ENCODE data around the gene TAS2R30.
A peak's percentile ranks its signal among the peaks of the same experiment; 100 is the strongest.
"Not testable (repeated sequence)": the region's sequence is repeated elsewhere in the genome, so short reads cannot be mapped to it uniquely, and the experiment has no call there.

Gene TAS2R30

DNA sequence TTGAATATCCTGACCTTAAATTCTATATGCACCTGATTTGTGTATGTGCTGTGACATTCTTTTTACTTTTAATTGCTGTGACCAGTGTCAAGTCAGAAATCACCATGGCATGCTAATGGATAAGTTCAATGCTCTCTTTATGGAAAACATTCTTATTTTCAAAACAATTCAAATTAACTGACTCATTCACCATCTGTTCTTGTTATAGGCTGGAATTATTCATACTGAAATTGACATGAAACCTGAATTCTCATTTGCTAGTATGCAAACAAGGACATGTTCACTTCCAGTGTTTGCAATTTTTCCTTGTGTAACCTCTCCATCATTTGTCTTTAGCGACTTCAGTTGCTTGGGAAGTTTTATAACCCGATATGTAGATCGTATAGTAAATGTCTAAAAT is at the start of gene TAS2R30:
TAS2R30 (minus strand) TSS at position 340 of the 400 bp plus-strand sequence. CDS start 400 bp downstream, outside the sequence.
- DNase-seq = no peak

DNA sequence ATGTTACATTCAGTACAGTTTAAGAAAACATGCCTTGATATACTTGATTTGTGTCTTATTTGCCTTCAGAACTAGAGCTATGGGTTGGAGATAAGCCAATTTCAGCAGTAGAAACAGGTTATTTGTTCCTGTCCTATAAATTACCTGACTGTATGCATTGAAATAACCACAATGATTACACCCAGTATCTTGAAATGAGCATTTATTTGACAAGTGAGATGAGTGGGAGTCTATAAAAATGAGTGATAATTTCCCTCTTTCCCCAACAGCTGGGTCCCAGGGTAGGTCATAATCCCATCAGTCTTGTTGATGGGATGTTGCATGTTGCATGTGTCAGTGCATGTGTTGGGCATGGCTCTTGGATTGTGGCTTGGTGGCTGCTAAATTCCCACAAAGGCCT is 48.6 kb upstream of the TAS2R30 start:
- DNase-seq = no peak

GRCh38 chr12:11182529-11182928 is 48.1 kb upstream of the TAS2R30 start:
- DNase-seq = no peak

DNA sequence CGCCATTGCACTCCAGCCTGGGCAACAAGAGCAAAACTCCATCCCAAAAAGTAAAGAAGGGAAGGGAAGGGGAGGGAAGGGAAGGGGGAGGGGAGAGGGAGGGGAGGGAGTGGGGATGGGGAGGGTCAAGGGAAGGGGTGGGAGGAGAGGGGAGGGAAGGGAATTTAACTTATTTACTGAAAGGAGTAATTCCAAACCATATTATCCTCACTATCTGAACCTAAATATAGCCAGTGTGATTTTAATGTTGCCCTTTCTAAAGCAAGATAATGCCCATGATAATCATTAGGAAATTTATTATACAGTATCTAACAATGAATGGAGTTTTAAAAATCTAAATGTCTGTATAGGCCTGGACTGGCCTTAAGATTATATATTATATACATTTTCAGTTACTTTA is 43.8 kb upstream of the TAS2R30 start:
- DNase-seq = no peak

GRCh38 chr12:11174022-11174421 is 39.6 kb upstream of the TAS2R30 start:
- no peak for DNase-seq

- DNase-seq = peak; percentile 77
Measured at GRCh38 chr12:11171969-11172675, 37.7 kb upstream of the TAS2R30 start.

DNA sequence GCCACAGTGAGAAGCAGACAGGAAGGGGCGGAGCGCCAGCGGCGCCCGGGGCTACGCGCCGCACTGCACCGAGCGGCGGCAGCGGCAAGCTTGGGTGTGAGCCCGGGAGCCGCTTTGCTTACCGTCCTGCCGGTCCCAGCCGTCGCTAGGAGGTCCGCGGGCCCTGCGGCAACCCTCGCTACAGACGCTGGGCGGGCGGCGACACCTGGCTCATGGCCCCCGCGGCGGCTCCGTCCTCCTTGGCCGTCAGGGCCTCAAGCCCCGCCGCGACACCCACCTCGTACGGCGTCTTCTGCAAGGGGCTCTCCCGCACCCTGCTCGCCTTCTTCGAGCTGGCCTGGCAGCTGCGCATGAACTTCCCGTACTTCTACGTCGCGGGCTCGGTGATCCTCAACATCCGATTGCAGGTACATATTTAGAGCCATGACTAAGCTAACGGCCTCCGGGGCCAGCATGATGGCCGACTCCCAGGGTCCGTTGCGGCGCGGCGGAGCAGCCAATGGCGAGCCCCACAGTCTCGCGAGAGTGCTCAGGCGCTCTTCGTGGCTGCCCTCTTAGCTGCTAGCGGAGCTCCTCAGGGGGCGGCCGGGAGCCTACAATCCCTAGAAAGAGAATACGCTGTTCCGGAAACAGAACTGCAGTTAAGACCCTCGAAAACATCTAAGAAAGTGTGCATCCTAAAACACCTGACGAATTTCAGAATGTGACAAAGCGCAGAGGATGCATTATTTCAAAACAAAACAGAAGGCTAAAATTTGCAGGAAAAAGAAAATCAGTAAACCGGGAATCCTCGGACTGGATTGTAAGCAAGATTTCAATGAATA is 36.9 kb upstream of the TAS2R30 start, which contains the start of gene SMIM10L1:
SMIM10L1 (plus strand) TSS at position 50 of the 824 bp plus-strand sequence; CDS start at position 213, 163 bp downstream.
- peak; percentile 95 for DNase-seq

- DNase-seq = no peak
Measured at GRCh38 chr12:11170810-11171144, 36.3 kb upstream of the TAS2R30 start.

GRCh38 chr12:11166300-11166699 is 31.9 kb upstream of the TAS2R30 start:
- DNase-seq = no peak

DNA sequence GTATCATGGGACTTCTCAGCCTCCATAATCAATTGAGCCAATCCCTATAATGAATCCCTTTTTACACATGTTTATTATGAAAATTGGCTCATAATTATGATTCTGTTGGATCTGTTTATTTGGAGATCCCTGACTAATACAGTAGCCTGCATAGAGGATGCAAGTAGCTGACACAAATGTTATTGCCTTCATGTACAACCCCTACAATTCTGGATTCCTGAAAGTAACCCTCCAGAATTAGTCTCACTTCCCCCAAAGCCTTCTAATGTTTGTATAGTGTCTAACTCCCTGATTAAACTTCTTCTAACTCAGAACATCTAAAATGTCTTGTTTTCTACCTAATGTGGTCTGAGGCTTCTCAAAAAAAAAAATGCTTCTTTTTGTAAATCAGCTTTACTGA is 29.9 kb upstream of the TAS2R30 start:
- no peak for DNase-seq

DNA sequence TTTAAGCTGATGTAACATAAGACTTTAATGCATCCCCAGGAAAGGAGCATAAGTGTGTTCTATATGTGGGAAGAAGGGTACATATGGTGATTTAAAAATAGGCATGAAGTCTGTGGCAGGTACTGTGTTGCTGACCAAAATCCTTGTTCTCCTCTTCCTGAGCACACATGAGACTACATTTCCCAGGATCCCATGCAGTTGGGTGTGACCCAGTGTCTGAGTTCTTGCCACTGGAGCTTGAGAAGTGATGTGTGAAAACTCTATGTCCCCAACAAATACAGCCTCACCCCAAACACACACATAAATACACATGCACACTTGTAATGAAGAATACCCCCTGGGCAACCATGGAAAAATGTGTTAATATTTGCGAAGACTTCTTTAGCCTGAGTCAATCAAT is 28.1 kb upstream of the TAS2R30 start:
- no peak for DNase-seq

GRCh38 chr12:11158885-11159444 is 24.5 kb upstream of the TAS2R30 start:
- no peak for DNase-seq

DNA sequence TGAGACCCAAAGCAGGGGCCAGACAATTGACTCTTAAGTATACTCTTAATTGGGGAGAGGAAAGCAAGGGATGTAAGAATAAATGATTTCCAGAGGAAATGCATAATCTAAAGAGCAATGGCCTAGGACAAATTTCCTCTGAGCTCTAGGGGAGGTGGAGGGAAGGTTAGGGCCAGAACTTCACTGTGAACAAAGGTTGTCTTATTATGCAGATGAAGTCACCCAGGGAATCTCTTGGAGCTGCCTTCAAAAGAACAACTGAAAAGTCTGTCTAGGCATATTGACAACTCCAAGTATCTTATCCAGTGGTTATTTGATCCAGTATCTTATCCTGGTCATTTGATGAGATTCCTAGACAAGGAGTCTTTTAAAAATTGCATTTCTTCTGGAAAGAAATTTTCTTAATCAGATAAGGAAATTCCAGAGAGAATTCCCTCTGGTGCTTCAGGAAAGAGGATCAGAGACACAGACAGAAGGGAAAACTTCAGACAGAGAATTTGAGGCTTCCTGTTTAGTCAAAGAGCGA is 20.0 kb upstream of the TAS2R30 start:
- DNase-seq = no peak

DNA sequence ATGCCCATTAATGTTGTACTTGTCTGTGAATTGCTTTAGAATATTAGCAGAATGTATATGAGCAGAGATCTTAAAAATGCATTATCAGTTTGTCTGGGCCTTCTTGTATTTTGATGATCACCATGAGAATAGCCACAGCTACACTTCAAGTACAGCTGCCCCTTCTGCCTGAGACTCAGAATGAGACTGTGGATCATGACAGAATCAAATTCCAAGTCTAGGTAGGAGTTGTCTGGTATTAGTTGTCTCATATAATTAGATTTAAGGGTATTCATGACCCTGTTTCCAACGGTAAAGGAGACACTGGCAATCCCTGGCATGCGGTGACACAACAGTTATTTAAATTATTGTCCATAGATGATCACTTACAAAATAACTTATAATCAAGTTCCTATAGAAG is 18.3 kb upstream of the TAS2R30 start:
- DNase-seq = no peak

- no peak for DNase-seq
Measured at GRCh38 chr12:11150832-11151231, 16.4 kb upstream of the TAS2R30 start.

GRCh38 chr12:11147420-11147819 is 13.0 kb upstream of the TAS2R30 start:
- DNase-seq = no peak

- no peak for DNase-seq
Measured at GRCh38 chr12:11144297-11144696, 9.9 kb upstream of the TAS2R30 start.

- no peak for DNase-seq
Measured at GRCh38 chr12:11143352-11143751, 8.9 kb upstream of the TAS2R30 start.

DNA sequence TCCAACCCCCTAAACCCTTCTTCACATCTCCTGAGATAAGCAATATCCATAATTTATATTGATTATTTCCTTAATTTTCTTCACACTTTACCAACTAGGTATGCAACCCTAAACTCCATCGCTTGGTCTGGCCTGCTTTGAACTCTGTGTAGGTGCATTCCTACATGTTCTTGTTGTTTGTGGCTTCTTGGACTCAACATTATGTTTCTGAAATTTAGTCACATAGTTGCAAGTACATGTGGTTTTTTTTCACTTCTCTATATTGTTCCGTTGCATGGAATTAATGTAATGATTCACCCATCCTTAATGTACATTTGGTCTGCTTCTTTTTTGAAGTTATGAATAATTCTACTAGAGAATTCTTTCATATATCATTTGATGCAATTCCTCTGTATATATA is 1.6 kb upstream of the TAS2R30 start:
- DNase-seq = no peak

DNA sequence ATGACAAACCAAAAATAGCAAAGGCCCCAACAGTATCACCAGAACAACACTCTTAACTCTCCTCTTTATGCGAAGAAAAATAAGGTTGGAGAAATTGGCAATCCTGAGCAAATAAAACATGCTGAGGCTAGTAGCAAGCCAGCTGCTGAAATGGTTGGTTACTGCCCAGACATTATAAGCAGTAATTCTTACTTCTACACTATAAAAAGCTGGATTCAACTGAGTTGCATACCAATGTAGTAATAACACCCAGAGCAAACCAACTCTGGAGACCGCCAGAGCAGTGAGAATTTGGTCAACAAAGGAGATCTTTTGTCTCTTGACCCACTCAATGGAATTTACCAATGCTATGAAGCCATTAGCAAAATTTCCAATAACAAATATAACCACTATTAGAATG is 628 bp downstream of the TAS2R30 start:
- no peak for DNase-seq

DNA sequence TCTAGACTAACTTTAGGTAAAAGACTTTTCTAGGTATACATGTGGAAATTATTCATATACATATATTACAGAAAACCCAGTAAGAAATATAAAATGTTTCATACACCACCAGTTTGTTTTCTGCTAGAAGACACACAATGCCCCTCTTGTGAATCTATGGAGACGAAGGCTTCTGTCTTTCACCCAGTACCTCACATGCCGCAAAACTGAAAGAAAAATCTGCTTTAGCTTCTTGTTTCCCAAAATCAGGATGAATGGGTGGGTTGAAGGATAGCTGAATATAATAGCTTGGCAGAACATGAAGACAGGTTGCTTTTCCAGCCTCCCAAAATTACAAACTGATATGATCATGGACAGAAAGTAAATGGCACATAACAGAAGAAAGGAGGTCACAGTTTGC is 1.3 kb downstream of the TAS2R30 start:
- no peak for DNase-seq

- no peak for DNase-seq
Measured at GRCh38 chr12:11130999-11131398, 3.4 kb downstream of the TAS2R30 start.

DNA sequence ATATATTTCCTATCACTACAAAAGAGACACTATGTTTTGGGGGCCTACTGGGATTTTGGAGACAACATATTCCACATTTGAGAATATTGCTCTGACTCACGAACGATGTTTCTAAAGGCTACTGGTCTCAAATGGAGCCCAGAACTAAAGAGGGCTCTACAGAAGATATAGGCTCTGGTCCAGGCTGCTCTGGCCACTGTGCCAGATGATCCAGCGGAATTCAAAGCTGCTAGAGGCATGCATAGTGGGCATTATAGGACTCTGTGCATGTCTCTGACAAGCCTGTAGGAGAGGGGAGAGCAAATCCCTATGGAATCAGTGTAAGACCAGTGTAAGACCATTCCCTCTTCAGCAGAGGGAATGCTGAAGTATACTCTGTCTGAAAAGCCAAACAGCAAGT is 4.1 kb downstream of the TAS2R30 start:
- no peak for DNase-seq

DNA sequence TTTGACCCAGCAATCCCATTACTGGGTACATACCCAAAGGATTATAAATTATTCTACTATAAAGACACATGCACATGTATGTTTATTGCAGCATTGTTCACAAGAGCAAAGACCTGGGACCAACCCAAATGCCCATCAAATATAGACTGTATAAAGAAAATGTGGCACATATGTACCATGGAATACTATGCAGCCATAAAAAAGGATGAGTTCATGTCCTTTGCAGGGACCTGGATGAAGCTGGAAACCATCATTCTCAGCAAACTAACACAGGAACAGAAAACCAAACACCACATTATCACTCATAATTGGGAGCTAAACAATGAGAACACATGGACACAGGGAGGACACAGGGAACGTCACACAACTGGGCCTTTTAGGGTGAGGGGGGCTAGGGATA is 20.3 kb downstream of the TAS2R30 start:
- DNase-seq = not testable (repeated sequence)

Measured in retina (tissue), 1 donor.